Peyer's patch (tissue), 4 donors: ENCODE data around the gene C19orf12.

Experiments used
- CTCF ChIP-seq, 6 experiments: fragments of 450-650 bp in 4 of 6; fragments of 200-600 bp in 2 of 6; sonication (generic) in 1 of 6; IDR thresholded peaks; one replicate each; pipeline ENCODE4 v1.5.1; 2017 to 2019; ENCODE audit warnings: antibody characterized with exemption in 6 of 6, mild to moderate bottlenecking in 3 of 6, moderate library complexity in 1 of 6
- POLR2A ChIP-seq, 2 donors: fragments of 450-650 bp; IDR thresholded peaks; one replicate each; pipeline ENCODE4 v1.5.1; 2017; ENCODE audit warnings: antibody characterized with exemption in 2 of 2, mild to moderate bottlenecking in 2 of 2, moderate library complexity in 2 of 2

- no peak for TF ChIP-seq CTCF (IDR thresholded peaks at IDR 0.05)
- no peak for TF ChIP-seq POLR2A (IDR thresholded peaks at IDR 0.05)
These were observed 20.8 kb upstream of the C19orf12 start for GRCh38 chr19:29735829-29736228.
